Frontal cortex (tissue), 4 donors: ENCODE results near the gene SYNGAP1. TPM values are rescaled to one million over a fixed set of nuclear protein-coding genes. Genes with fewer than 3 reads are reported as not detected.

Source experiments
- DNase-seq, 2 donors: peaks; one replicate each; pipeline ENCODE4 v3.0.0; 2012; ENCODE audit warnings: low spot score in 2 of 2
- FAIRE-seq: peaks from 2 replicates; lab custom pipeline; 2012; peaks lifted over from hg19 to GRCh38; lab: Jason Lieb, UNC
- total RNA-seq: library from RNA; depleted of rRNA; stranded (reverse); fragments of >200 nt; gene quantifications from one replicate; pipeline ENCODE4 v1.2.3, GENCODE V29; 2014
- donor health status: control.
- donor health status: control.
- donor health status: control.

SYNGAP1 gene
- total RNA-seq, 1 donor from 2014 or later = 35.1 TPM

DNA sequence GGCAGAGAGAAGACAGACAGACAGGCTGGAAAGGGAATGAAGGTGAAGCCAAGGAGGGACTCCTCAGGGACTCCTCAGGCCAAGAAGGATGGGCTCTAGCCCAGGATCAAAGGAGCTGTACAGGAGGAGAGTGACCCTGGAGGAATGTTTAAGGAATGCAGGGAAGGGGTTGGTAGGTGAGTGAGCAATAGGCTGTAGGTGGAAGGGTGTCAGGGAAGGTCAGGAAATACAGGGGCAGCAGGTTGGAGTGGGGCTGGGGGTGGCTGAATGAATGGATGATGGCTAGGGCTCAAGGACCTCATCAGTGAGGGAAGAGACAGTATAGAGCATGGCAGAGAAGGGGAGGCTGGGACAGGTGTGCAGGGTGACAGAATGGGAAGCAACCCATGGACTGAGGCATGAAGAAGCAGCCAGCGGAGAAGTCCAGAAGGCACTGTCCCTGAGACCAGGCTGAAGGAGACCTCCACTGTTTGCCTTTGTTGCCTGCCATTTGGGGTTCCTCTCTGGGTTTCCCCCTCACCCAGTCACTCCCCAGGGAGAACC, 13.2 kb downstream of the SYNGAP1 start:
- DNase-seq = no peak
- no peak for FAIRE-seq

GRCh38 chr6:33433544-33434191, 13.8 kb downstream of the SYNGAP1 start:
- peak in 1 of 2 donors; percentile 66 for DNase-seq
- no peak for FAIRE-seq

DNA sequence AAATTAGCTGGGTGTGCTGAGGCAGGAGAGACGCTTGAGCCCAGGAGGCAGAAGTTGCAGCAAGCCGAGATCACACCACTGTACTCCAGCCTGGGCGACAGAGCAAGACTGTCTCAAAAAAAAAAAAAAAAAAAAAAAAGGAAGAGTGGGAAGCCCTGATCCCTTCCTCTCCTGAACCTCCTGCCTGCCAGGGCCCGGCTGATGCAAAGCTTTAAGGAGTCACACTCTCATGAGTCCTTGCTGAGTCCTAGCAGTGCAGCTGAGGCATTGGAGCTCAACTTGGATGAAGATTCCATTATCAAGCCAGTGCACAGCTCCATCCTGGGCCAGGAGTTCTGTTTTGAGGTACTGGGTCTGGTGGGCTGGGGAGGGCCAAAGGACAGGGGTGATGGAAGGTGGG, 15.1 kb downstream of the SYNGAP1 start:
- no peak for FAIRE-seq
- DNase-seq = no peak

DNA sequence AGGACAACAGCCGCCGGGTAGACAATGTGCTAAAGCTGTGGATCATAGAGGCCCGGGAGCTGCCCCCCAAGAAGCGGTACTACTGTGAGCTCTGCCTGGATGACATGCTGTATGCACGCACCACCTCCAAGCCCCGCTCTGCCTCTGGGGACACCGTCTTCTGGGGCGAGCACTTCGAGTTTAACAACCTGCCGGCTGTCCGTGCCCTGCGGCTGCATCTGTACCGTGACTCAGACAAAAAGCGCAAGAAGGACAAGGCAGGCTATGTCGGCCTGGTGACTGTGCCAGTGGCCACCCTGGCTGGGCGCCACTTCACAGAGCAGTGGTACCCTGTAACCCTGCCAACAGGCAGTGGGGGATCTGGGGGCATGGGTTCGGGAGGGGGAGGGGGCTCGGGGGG, 17.8 kb downstream of the SYNGAP1 start:
- DNase-seq (peak in 1 of 2 donors; percentile 22), FAIRE-seq (no peak)

DNA sequence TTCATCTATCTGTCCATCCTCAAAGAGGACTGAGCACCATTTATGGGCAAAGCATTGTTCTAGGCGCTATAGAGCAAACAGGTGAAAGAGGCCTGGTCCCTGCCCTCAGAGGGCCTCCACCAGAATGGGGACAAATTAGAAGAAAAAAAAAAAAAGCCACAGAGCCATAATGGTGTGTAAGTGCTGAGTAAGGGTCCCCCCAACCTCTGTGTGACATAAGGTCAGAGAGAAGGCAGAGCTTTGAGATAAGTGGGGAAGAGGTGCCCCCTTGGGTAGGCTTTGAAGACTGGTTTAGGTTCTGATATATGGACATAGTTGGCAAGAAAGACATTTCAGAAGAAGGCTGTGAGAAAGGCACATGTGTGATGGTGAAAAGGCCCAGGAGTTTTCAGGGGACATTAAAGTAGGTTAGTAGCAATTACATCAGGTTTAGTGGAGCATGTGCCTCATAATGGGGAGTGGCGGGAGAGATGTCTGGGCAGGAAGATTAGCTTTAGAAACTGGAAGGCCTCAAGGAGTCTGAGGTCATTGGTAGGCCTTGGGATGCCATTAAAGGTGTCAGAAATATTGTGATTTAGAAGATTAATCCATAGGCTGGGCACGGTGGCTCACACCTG, 19.2 kb downstream of the SYNGAP1 start:
- FAIRE-seq (no peak), DNase-seq (peak in 1 of 2 donors; percentile 8)

DNA sequence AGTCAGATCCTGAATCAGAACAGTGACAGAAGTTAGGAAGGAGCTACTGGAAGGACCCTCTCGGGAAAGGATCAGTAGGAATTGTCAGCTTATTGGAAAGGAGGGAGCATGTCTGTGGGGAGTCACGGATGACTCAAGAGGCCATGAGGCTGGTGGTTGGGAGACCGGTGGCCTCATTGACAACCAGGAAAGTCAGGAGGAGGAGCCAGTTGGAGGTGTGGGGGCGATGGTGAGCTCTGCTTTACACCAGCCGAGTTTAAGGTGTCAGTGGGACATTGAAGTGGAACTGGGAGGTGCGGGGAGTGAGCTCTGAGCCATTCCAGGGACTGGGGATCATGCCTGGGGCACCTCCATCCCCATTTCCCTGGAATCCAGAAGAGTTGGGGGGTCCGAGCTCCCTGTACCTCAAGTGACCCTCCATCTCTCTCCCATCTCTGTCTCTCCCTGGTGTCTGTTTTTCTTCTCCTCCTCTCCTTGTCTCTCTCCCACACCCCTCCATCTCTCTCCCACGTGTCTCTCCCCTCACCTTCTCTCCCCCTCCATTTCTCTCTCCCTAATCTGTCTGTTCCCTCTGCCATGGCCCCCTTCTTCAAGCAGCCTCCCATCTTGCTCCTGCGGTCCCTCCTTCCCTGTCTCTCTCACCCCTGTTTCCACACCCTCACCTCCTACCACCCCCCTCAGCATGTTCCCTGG, 20.2 kb downstream of the SYNGAP1 start:
- DNase-seq = peak in 1 of 2 donors; percentile 41
- FAIRE-seq = no peak

DNA sequence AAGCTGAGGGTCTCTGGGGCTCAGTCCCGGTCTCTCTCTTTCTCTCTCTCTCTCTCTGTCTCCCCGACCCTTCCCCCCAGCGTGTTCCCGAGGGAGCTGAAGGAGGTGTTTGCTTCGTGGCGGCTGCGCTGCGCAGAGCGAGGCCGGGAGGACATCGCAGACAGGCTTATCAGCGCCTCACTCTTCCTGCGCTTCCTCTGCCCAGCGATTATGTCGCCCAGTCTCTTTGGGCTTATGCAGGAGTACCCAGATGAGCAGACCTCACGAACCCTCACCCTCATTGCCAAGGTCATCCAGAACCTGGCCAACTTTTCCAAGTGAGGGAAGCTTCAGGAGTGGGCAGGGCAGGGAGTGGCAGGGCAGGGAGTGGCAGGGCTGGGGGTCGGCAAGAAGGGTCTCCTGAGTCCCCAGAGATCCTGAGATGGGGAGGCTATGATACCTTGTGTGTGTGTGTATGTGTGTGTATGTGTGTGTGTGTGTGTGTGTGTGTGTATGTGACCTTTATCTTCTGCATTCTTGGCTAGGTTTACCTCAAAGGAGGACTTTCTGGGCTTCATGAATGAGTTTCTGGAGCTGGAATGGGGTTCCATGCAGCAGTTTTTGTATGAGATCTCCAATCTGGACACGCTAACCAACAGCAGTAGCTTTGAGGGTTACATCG, 20.9 kb downstream of the SYNGAP1 start:
- FAIRE-seq (no peak), DNase-seq (no peak)

GRCh38 chr6:33441457-33441856, 21.6 kb downstream of the SYNGAP1 start:
- no peak for FAIRE-seq
- no peak for DNase-seq

DNA sequence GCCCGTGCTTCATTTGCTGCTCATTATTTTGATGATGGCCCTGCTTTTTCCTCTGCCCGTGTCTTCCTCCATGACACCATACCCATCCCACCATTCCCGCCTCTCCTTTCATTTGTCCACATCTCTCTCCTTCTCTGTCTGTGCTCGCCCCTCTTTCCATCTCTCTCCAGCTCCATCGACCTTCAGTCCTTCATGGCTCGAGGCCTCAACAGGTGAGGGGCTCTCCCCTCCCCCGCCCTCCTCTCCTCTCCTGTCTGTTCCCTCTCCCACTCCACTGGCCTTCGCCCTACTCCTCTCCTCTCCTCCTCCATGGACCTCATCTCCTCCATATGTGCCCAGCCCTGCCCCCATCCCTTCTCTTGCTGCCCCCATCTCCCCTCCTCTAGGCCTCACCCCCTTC, 22.4 kb downstream of the SYNGAP1 start:
- DNase-seq (peak in 1 of 2 donors; percentile 8), FAIRE-seq (no peak)

DNA sequence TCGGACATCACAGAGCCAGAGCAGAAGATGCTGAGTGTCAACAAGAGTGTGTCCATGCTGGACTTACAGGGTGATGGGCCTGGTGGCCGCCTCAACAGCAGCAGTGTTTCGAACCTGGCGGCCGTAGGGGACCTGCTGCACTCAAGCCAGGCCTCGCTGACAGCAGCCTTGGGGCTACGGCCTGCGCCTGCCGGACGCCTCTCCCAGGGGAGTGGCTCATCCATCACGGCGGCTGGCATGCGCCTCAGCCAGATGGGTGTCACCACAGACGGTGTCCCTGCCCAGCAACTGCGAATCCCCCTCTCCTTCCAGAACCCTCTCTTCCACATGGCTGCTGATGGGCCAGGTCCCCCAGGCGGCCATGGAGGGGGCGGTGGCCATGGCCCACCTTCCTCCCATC, 23.2 kb downstream of the SYNGAP1 start:
- no peak for FAIRE-seq

GRCh38 chr6:33443619-33444504, 24.0 kb downstream of the SYNGAP1 start:
- DNase-seq (peak in 1 of 2 donors; percentile 8), FAIRE-seq (no peak)

More for the DNA sequence above, 23.2 kb downstream of the SYNGAP1 start:
- DNase-seq = peak in 1 of 2 donors; percentile 14

DNA sequence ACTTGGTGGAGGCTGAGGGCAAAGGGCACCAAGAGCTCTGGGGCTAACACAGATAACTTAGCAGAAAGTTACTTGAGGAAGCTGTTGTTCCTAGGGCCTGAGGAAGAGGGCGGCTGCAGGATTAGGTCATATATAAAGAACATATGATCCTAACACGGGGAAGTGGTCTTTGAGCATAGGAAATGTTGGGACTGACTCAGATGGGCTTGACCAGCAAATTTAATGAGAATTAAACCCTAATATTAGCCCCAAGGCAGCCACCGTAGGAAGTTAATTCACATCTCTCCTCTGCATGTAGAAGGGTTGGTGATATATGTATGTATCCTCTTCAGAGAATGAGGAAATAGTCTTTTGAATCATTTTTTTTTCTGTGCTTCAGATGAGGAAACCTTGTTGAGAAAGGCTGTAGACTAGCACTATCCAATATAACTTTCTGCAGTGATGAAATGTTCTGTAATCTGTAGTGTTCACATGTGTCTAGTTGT, 25.3 kb downstream of the SYNGAP1 start:
- no peak for FAIRE-seq
- no peak for DNase-seq

DNA sequence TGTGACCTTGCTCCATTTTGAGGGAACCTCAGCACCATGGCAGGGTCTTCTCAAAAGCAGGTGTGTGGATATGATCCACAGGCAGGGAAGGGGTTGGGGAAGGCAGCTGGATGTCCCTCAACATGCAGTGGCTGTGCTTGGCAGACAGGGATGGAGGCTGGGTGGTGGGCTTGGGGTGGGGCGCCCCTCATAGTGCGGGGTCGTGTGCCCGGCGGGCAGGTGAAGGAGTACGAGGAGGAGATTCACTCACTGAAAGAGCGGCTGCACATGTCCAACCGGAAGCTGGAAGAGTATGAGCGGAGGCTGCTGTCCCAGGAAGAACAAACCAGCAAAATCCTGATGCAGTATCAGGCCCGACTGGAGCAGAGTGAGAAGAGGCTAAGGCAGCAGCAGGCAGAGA, 26.5 kb downstream of the SYNGAP1 start:
- FAIRE-seq (no peak), DNase-seq (no peak)

GRCh38 chr6:33450434-33450833, 30.6 kb downstream of the SYNGAP1 start:
- FAIRE-seq (no peak), DNase-seq (peak in 1 of 2 donors; percentile 7)

- no peak for FAIRE-seq
- no peak for DNase-seq
Measured at GRCh38 chr6:33451606-33452005, 31.7 kb downstream of the SYNGAP1 start.

DNA sequence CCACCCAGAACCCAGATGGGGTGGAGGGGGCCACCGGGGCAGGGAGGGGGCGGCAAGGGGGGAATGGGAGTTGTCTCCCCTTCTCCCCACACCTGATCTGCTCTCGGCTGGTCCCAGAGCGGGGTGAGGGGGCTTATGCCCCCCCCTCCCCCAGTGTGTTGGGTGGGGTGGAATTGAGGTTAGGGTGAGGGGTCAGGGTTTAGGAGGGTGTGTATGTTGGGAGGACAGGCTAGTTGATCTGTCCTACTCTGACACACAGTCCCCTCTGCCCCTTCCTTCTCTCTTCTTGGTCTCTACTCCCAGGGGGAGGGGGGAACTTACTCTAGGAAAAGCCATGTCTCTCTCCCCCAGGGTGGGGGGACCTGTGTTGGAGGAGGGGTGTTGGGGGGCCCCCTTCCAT, 32.6 kb downstream of the SYNGAP1 start:
- no peak for FAIRE-seq
- peak; percentile 18 to 22 for DNase-seq

DNA sequence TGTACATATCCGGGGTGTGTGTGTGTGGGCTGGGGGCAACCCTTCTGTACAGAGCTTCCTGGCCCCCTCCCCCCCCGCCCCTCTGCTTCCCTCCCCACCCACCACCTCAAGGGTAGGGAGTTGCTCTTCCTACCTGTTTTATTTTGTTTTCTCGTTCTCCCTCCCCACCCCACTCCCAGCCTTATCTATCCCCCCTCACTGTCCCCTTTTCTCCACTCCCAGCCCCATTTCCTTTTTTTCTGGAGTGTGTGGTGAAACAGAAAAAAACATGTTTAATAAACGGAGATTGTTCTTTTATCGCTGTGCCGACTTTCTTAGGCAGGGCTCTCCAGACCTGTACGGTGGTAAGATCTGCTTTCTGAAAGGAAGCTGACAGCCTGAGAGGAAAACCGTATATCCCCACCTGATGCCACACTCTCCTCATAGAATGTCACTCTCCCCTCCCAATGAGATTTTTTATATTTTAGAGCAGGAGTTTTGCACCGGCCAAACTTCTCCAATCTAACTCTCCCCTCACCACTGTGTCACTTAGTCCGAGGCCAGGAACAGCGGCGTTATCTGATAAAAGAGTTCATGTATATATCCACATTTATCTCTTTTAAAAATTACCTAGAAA, 33.6 kb downstream of the SYNGAP1 start:
- no peak for FAIRE-seq

DNA sequence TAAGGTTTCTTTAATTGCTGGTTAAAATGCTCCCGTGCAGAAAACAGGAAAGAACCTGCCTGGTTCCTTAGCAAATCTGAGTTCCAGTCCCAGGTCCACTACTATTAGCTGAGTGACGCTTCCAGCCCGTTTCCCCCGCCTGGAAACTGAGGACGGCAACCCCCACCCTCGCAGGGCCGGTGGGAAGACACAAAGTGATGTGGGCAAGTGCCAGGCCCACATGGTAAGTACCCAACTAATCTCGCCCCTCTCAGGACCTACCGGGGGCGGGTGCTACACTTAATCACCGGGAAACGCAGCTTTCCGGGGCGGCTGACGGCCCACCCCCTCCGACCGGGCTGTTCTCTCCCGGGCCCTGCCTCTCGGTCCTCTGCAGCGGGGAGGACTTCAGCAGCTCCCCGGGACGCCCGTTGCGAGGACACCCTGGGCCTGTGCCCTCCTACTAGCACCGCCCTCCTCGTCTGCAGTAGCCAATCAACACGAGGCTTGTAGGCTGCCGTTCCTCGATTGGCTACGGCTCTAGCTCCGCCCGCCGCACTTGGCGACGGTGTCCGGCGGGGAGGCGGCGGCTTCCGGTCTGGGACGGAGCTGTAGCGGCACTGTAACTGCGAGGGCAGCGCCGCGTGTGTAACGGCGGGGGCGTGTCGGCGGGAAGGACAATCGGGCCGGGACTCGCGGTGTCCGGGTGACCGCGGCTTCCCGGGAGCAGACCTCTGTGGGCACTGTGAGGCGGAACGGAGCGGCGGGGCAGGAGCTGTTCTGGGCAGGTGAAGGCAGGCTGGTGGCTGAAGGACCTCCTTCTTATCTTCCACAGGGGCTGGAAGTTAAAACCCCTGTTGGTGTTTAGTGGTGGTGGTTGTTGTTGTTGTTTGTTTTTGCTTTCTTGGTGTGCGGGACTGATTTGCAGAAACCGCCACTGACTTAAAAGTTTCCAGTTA, 34.4 kb downstream of the SYNGAP1 start, which contains the start of gene ZBTB9:
Gene ZBTB9, plus strand, starts transcription at position 568 of the 938 bp plus-strand sequence. CDS start 525 bp downstream, outside the sequence.
- DNase-seq = peak; percentile 98 to 99
- FAIRE-seq = peak; percentile 88

More for the DNA sequence above, 33.6 kb downstream of the SYNGAP1 start:
- DNase-seq = peak; percentile 35 to 36
